K562 (cell line): ENCODE results near the gene GZMM. TPM values are rescaled to one million over a fixed set of nuclear protein-coding genes. Genes with fewer than 3 reads are reported as not detected.

Experiments used
- ATAC-seq: fragments of 200-7000 bp; cut with Tn5 transposase; 3 replicates; pipeline ENCODE4 v1.9.1; 2020; ENCODE audit warnings: moderate library complexity
- BruUV-seq: library from RNA; stranded (reverse); fragments of 400-500 nt; replicated peaks from 2 replicates; lab custom pipeline; 2021; lab: Mats Ljungman, UMichigan
- CTCF ChIA-PET: fragments of 300-600 bp; formaldehyde crosslinking; extraction: SDS; loops from one replicate; lab custom pipeline; 2021; ENCODE audit warnings: low intra/inter-chr PET ratio; lab: Yijun Ruan, JAX
- POLR2A ChIA-PET: fragments of 300-600, 350-650 bp; sonication (Branson Sonifier 250); formaldehyde crosslinking; extraction: SDS; loops from one replicate; lab custom pipeline; 2021; ENCODE audit warnings: antibody characterized with exemption, inconsistent platforms; lab: Yijun Ruan, JAX
- DNase-seq, 4 experiments: peaks; one replicate each; pipeline versions ENCODE4 v3.0.0 to v3.0.0-alpha.2; 2011 to 2018; ENCODE audit warnings: low spot score in 3 of 4, mixed read lengths in 3 of 4; ENCODE audit errors: extremely low read depth in 1 of 4
- FAIRE-seq: peaks from 2 replicates; lab custom pipeline; 2011; peaks lifted over from hg19 to GRCh38; lab: Jason Lieb, UNC
- H2AFZ ChIP-seq: 2 replicates; pipeline ENCODE4 v1.6.0; 2011; ENCODE audit warnings: low read depth, low read length, control low read depth, inconsistent platforms
- H3K27ac ChIP-seq: fragments of 200-600 bp; 3 replicates; pipeline ENCODE4 v1.8.0; 2011; ENCODE audit warnings: low read depth, mild to moderate bottlenecking, control low read depth, inconsistent platforms, low read length, moderate library complexity, mixed read lengths; ENCODE audit errors: extremely low read depth
- H3K27me3 ChIP-seq, 2 experiments: fragments of 300-600 bp in 1 of 2; 2 replicates in 1 of 2; 3 replicates in 1 of 2; pipeline versions ENCODE4 v1.6.0 to v1.8.0; 2011; ENCODE audit warnings: inconsistent platforms in 2 of 2, low read length in 2 of 2, mild to moderate bottlenecking in 1 of 2, mixed read lengths in 1 of 2, moderate library complexity in 1 of 2; ENCODE audit not compliant: control insufficient read depth in 2 of 2, insufficient read depth in 2 of 2
- H3K36me3 ChIP-seq: fragments of 300-600 bp; 3 replicates; pipeline ENCODE4 v1.8.0; 2011; ENCODE audit warnings: mild to moderate bottlenecking, low read length, inconsistent platforms; ENCODE audit not compliant: control insufficient read depth, insufficient read depth
- H3K4me1 ChIP-seq, 2 experiments: fragments of 200-600 bp in 1 of 2; replicated peaks in 1 of 2; 2 replicates in 1 of 2; 3 replicates in 1 of 2; pipeline versions ENCODE4 v1.5.1 to v1.8.0; 2011; ENCODE audit warnings: inconsistent platforms in 2 of 2, low read length in 2 of 2, mild to moderate bottlenecking in 1 of 2, mixed read lengths in 1 of 2, moderate library complexity in 1 of 2; ENCODE audit not compliant: control insufficient read depth in 2 of 2, insufficient read depth in 2 of 2
- H3K4me2 ChIP-seq: 2 replicates; pipeline ENCODE4 v1.6.1; 2011; ENCODE audit warnings: low read length, control low read depth, inconsistent platforms, mixed read lengths; ENCODE audit not compliant: insufficient read depth
- H3K4me3 ChIP-seq: fragments of 200-600 bp; sonication (generic), shearing (Covaris generic); 2 replicates; pipeline ENCODE4 v1.5.1; 2016; ENCODE audit warnings: control low read depth, inconsistent platforms
- H3K79me2 ChIP-seq: fragments of 200-600 bp; 3 replicates; pipeline ENCODE4 v1.8.0; 2011; ENCODE audit warnings: low read length, inconsistent platforms; ENCODE audit not compliant: control insufficient read depth, insufficient read depth
- H3K9ac ChIP-seq, 2 experiments: 2 replicates each; pipeline versions ENCODE4 v1.6.0 to v1.6.1; 2011; ENCODE audit warnings: low read depth in 2 of 2, low read length in 2 of 2, control low read depth in 1 of 2, inconsistent platforms in 1 of 2, mild to moderate bottlenecking in 1 of 2, mixed read lengths in 1 of 2; ENCODE audit not compliant: insufficient read depth in 1 of 2
- H3K9me1 ChIP-seq: one replicate; pipeline ENCODE4 v1.6.0; 2011; ENCODE audit warnings: inconsistent platforms, mild to moderate bottlenecking, low read length, moderate library complexity; ENCODE audit not compliant: control insufficient read depth, insufficient read depth
- H3K9me3 ChIP-seq: replicated peaks from 2 replicates; pipeline ENCODE4 v1.5.1; 2011; ENCODE audit warnings: low read depth, low read length, inconsistent platforms; ENCODE audit not compliant: control insufficient read depth, insufficient read depth
- H4K20me1 ChIP-seq: replicated peaks from 2 replicates; pipeline ENCODE4 v1.6.1; 2011; ENCODE audit warnings: low read length, inconsistent platforms, mixed read lengths; ENCODE audit not compliant: control insufficient read depth, insufficient read depth
- E2F1 ChIP-seq: sonication (generic); formaldehyde crosslinking; IDR thresholded peaks from 2 replicates; pipeline ENCODE4 v1.8.1; 2023; ENCODE audit warnings: mild to moderate bottlenecking, missing genetic modification reagents, moderate library complexity
- FIP1L1 ChIP-seq: fragments of 200-400 bp; formaldehyde crosslinking; IDR thresholded peaks from 2 replicates; pipeline ENCODE4 v1.6.1; 2018; ENCODE audit warnings: mild to moderate bottlenecking, low read depth, low read length; ENCODE audit not compliant: poor library complexity, severe bottlenecking
- GATAD2B ChIP-seq: fragments of 450-650 bp; IDR thresholded peaks from 2 replicates; pipeline ENCODE4 v1.6.1; 2017; ENCODE audit warnings: mild to moderate bottlenecking, borderline replicate concordance
- NBN ChIP-seq: fragments of 450-650 bp; IDR thresholded peaks from 2 replicates; pipeline ENCODE4 v1.6.1; 2016; ENCODE audit warnings: low read depth, mild to moderate bottlenecking
- NONO ChIP-seq, 2 experiments: fragments of 200-400 bp in 1 of 2; fragments of 450-650 bp in 1 of 2; formaldehyde crosslinking in 1 of 2; IDR thresholded peaks; 2 replicates each; pipeline ENCODE4 v1.6.1; 2017; ENCODE audit warnings: low read depth in 2 of 2, mild to moderate bottlenecking in 2 of 2, moderate library complexity in 2 of 2, low read length in 1 of 2
- PHF8 ChIP-seq: fragments of 200-600 bp; sonication (generic); IDR thresholded peaks from 2 replicates; pipeline ENCODE4 v1.6.1; 2012; ENCODE audit warnings: mixed run types, mild to moderate bottlenecking, inconsistent platforms, low read length, moderate library complexity, borderline replicate concordance
- SIN3A ChIP-seq, 2 experiments: fragments of 150-350 bp in 1 of 2; IDR thresholded peaks; 2 replicates each; pipeline ENCODE4 v1.6.1; 2011 to 2016; ENCODE audit warnings: borderline replicate concordance in 2 of 2, low read depth in 2 of 2, low read length in 2 of 2, mild to moderate bottlenecking in 2 of 2, moderate library complexity in 2 of 2; ENCODE audit not compliant: control insufficient read depth in 1 of 2
- SMC3 ChIP-seq: conservative IDR thresholded peaks from 2 replicates; pipeline ENCODE4 v1.6.1; 2011; ENCODE audit warnings: low read depth, low read length, improper control_type of control experiment; ENCODE audit not compliant: insufficient read depth
- TAF1 ChIP-seq: IDR thresholded peaks from 2 replicates; pipeline ENCODE4 v1.6.1; 2011; ENCODE audit warnings: mild to moderate bottlenecking, low read length, moderate library complexity; ENCODE audit not compliant: insufficient read depth, control insufficient read depth, severe bottlenecking; ENCODE audit errors: extremely low read depth
- TEAD1 ChIP-seq, 2 experiments: fragments of 450-650 bp in 1 of 2; sonication (generic) in 1 of 2; formaldehyde crosslinking; IDR thresholded peaks; 2 replicates each; pipeline versions ENCODE4 v1.4.0 to v1.8.0; 2020 to 2022; ENCODE audit warnings: mild to moderate bottlenecking in 2 of 2, missing genetic modification reagents in 1 of 2
- THAP12 ChIP-seq: fragments of 250-450 bp; sonication (Bioruptor Pico); IDR thresholded peaks from 2 replicates; pipeline ENCODE4 v1.9.0; 2021; ENCODE audit warnings: mild to moderate bottlenecking, inconsistent platforms
- YY1 ChIP-seq, 3 experiments: IDR thresholded peaks; 2 replicates each; pipeline ENCODE4 v1.6.1; 2011; ENCODE audit warnings: low read length in 2 of 3, mild to moderate bottlenecking in 2 of 3, moderate library complexity in 2 of 3, borderline replicate concordance in 1 of 3, control low read depth in 1 of 3, low read depth in 1 of 3; ENCODE audit not compliant: insufficient read depth in 3 of 3, insufficient replicate concordance in 2 of 3, control insufficient read depth in 1 of 3, insufficient read length in 1 of 3; ENCODE audit errors: extremely low read depth in 1 of 3
- ZBTB7A ChIP-seq: IDR thresholded peaks from 2 replicates; pipeline ENCODE4 v1.6.1; 2011; ENCODE audit warnings: low read depth, mild to moderate bottlenecking, low read length, moderate library complexity, borderline replicate concordance; ENCODE audit not compliant: control insufficient read depth
- ZNF146 ChIP-seq: IDR thresholded peaks from one replicate; pipeline ENCODE4 v1.6.1; 2018; ENCODE audit warnings: missing compliant biosample characterization; ENCODE audit not compliant: unreplicated experiment
- WGBS: fragments of 100-300 bp; shearing (Covaris generic); methylation state at CpG from one replicate; pipeline ENCODE4 v1.1.6; 2016; ENCODE audit warnings: low coverage, mixed read lengths; ENCODE audit not compliant: insufficient coverage; ENCODE audit errors: missing lambda C conversion rate; 5-methylcytosine and 5-hydroxymethylcytosine counted together
- in situ Hi-C: fragments of 300-500 bp; cut with MboI; formaldehyde crosslinking; loops from 4 replicates; pipeline ENCODE4 v1.15.0; 2018; ENCODE audit warnings: inconsistent platforms, mixed read lengths
- intact Hi-C: fragments of 100-400 bp; cut with micrococcal nuclease; formaldehyde crosslinking; loops from 2 replicates; pipeline ENCODE4 v1.14.2; 2022
- polyA plus RNA-seq, 8 experiments: library from polyadenylated mRNA; depleted of rRNA in 4 of 8; stranded (reverse) in 5 of 8; unstranded in 3 of 8; fragments of >200 nt; fragmentation: Nextera tagmentation in 2 of 8; fragmentation: Illumina TruSeq in 1 of 8; extraction: Ambion mirVana in 2 of 8; extraction: Trizol in 1 of 8; gene quantifications; 2 replicates each; pipeline versions ENCODE4 v1.2.1 to v1.2.3, GENCODE V29; 2011 to 2014; ENCODE audit warnings: inconsistent platforms in 1 of 8, missing spikeins in 1 of 8
- total RNA-seq, 7 experiments: library from RNA; depleted of rRNA in 6 of 7; stranded (reverse); fragments of >200 nt in 6 of 7; fragmentation: Illumina TruSeq in 2 of 7; extraction: Trizol in 2 of 7; gene quantifications; 2 replicates each; pipeline versions ENCODE4 v1.2.1 to v1.2.3, GENCODE V29; 2011 to 2021; ENCODE audit warnings: low replicate concordance in 1 of 7

The GZMM gene
- total and polyA plus RNA-seq, 9 of the 15 experiments (the other 6 are each of a cell fraction or from before 2014, with no cell fraction given): 0.08 to 2.6 (median 0.70) TPM; not detected in 2

- intact Hi-C loops: loop anchor here (10.0 kb wide), 1 partner anchor 53 kb away; the partner anchor contains the start of gene HCN2
- FAIRE-seq (no peak), ATAC-seq (peak; percentile 14), DNase-seq (peak in 2 of 4 experiments; percentile 61 to 63)
- H3K27me3 ChIP-seq: no peaks in the 10 kb centered on the region
- H3K9me3 ChIP-seq: peaks cover 4% of the 10 kb centered on the region
- peaks cover 36% of the 10 kb centered on the region; the same call in 1 of the 3 replicates for H3K36me3 ChIP-seq
- peaks cover 9 to 82% of the 10 kb centered on the region in 2 experiments; a peak in 4 of 5 replicates for H3K4me1 ChIP-seq
- peak within 1 kb of the TSS; percentile 97 for H3K4me3 ChIP-seq
- peak within 1 kb of the TSS; percentile 86 for H3K4me2 ChIP-seq
- H3K9ac ChIP-seq: peak within 1 kb of the TSS; percentile 83 to 99
- H4K20me1 ChIP-seq: peaks cover 16% of the 10 kb centered on the region
- ChIA-PET POLR2A (interaction anchor here (0.6 to 2.8 kb wide), 14 partner anchors 9 to 1784 kb away, joined by 3 to 12 read pairs (median 6); partner anchors contain the start of gene BSG), CTCF (no interaction called here)
- WGBS: under 1% methylated on average over 18 of the region's 84 CpGs
- H3K27ac ChIP-seq: peak within 1 kb of the TSS; percentile 90
- no TSS peak for BruUV-seq
- H3K9me1 ChIP-seq: peaks cover 6% of the 10 kb centered on the region
- H3K79me2 ChIP-seq: peaks cover 49% of the 10 kb centered on the region
- H2AFZ ChIP-seq: peak within 1 kb of the TSS; percentile 97
- in situ Hi-C loops: no loop called here
- TF ChIP-seq YY1 (IDR thresholded peaks at IDR 0.05; ENCODE audit: borderline replicate concordance in 1 of 3, control insufficient read depth in 1 of 3, extremely low read depth in 1 of 3, insufficient read depth in 3 of 3, insufficient read length in 1 of 3, insufficient replicate concordance in 2 of 3, low read depth in 1 of 3, low read length in 2 of 3): peak in 1 of 3 experiments; percentile 49
- TF ChIP-seq E2F1 (CRISPR knock-in tag): no peak
- peak; percentile 83; the same call in 1 of the 2 replicates for TF ChIP-seq ZBTB7A
- TF ChIP-seq THAP12 (CRISPR knock-in tag): peak; percentile 61; the same call in 1 of the 2 replicates
- peak; percentile 26 for TF ChIP-seq TAF1
- no peak for TF ChIP-seq NBN
- TF ChIP-seq FIP1L1: peak; percentile 19
- peak; percentile 8 for TF ChIP-seq ZNF146
- TF ChIP-seq SIN3A (IDR thresholded peaks at IDR 0.05; ENCODE audit: borderline replicate concordance in 2 of 2, control insufficient read depth in 1 of 2, low read depth in 2 of 2, low read length in 2 of 2): peak in 1 of 2 experiments; percentile 12; a peak in 1 of 4 replicates
- 0 out of 4 replicates have a peak, but pooled peaks of 1 of the 2 experiments have one; percentile 64 for TF ChIP-seq NONO (IDR thresholded peaks at IDR 0.05; ENCODE audit: low read depth in 2 of 2, low read length in 1 of 2)
- 0 out of 2 replicates have a peak, but pooled peaks have one; percentile 2 for TF ChIP-seq SMC3
- peak; percentile 52 for TF ChIP-seq GATAD2B
- TF ChIP-seq PHF8: peak; percentile 61; the same call in 1 of the 2 replicates
- 0 out of 4 replicates have a peak, but pooled peaks of 1 of the 2 experiments have one; percentile 38 for TF ChIP-seq TEAD1 (CRISPR knock-in tag; IDR thresholded peaks at IDR 0.05)
Measured at GRCh38 chr19:531753-532560, 11.9 kb upstream of the GZMM start, which contains the start of gene CDC34. TSS of gene CDC34 (plus strand) at chr19:531760. CDS start at chr19:531932, 172 bp downstream.
